Measurements from ENCODE around the gene ARHGAP26.

ARHGAP26 gene

DNA sequence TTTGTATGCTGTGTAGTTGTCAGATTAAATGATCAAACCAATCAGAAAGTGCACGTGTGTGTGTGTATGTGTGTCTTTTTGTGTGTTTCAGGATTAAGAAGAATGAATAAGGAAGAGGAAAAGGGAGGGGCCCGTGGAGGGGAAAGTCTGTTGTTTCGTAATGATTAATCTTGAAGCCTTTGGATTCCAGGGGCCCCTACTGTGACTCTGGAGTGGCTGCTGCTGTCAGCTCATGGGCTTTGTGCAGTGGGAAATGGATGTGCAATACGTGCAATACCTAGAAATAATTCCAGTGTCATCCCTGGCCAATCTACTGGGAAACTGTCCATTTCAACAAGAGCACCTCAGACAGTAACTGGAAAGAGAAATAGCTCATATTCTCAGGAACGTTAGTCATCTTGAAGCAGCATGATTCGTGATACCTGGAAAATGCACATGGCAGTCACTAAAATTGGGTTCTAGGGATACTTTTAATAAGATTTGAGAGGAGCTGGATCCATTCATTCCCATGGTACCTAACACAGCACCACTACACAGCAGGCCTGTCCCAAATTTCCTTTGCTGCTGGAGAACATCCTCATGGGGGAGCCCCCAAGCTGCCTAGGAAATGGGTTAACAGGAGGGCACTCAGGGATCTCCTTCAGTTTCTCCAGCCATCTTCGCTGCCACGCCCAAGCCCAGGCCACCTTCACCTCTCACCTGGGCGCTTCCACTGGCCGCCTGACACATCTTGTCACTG lies 447.1 kb downstream of the ARHGAP26 start:
- DNase-seq: no peak

GRCh38 chr5:143217804-143218160 lies 447.6 kb downstream of the ARHGAP26 start:
- DNase-seq: no peak

GRCh38 chr5:143218517-143219170 lies 448.5 kb downstream of the ARHGAP26 start:
- peak; percentile 31 for DNase-seq

- DNase-seq: no peak
Observed at GRCh38 chr5:143219696-143220095, 449.5 kb downstream of the ARHGAP26 start.

DNA sequence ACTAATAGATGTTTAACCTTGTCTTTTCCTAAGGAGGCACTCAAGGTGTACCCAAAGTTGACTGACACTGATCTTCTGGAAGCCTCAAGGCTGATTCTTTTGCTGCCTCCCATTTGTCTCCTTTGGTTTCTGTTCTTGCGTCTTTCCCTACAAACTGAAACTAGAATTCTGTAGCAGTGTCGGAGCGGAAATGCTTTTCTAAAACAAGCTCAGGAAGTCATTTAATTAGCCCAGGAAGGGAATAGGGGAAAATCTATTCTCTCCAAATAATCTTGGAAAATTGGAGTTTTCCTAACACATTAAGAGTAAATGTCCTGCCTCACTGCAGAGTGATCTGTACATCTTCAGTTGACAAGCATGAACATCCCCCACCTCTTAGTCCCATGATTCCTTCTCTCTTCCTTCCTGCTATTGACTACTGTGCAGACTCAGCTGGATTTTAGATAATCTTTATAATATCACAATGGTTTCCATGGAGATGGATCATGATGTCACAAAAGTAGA lies 450.6 kb downstream of the ARHGAP26 start:
- DNase-seq: no peak

DNA sequence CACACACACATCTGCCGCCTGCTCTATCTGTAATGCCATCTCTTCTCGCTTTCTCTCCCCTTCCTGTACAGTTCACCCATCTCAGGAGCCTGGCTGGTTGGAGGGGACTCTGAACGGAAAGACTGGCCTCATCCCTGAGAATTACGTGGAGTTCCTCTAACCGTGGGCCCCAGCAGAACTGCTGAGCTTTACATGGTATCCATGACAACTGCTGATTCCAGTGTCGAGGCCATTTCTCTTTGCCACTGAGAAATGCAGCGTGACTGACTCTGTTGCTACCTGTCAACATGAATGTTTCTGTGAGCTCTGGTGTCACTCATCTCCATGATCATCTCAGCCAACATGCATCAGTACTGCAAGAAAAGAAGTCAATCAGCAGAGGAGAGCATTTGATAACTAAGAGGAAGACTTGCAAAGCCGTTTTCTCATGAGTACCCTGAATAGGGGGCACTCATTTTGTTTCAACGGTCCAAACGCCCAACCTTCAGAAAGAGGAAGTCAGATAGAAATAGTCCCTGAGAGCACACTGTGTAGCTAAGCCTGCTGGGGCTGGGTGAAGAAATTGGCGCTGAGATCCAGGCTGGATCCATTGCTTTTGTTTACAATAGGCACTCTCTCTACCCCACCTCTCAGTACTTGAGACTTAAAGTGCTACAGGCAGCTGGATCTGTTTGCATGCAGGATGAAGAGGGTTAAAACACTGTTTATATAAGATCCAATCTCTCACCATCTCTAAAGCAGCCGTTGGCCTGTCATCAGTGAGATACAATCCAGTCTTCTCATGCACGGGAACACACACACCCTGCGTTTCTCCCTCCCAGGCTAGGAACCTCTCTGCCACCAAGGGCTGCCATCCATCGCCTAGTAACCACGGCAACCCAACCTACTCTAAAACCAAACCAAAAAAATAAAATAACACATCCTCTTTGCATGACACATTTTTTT lies 452.4 kb downstream of the ARHGAP26 start:
- peak; percentile 91 for DNase-seq

- DNase-seq: no peak
Observed at GRCh38 chr5:143224672-143225071, 454.5 kb downstream of the ARHGAP26 start.

DNA sequence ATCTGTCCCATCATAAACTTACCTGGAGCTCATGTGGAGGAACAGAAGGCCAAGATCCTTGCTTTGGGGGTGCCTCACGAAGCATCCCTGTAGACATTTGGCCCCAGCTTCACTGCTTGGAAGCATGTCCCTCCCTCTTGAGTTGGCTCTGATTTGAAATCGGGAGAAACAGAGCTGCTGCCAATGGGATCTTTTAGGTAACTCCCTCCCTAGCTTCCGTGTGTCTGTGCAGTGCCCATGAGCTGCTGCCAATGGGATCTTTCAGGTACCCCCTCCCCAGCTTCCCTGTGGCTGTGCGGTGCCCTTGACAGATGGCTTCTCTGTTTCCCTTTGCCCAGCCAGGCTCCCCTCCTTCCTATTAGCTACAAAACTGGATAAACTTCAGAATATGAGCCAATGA lies 455.3 kb downstream of the ARHGAP26 start:
- DNase-seq: no peak

DNA sequence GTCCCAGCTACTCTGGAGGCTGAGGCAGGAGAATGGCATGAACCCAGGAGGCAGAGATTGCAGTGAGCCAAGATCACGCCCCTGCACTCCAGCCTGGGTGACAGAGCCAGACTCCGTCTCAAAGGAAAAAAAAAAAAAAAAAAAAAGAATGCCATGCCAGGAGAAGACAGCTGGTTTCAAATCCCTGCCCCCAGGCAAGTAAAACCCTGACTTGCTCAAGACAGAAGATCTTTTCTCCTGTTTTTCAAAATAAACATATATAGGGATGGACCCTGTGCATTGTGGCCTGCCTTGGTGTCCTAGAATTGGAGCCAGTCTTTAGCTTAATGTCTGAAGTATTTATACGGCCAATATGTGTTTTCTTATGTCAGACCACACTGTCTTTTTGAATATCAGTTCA lies 456.2 kb downstream of the ARHGAP26 start:
- DNase-seq: no peak

DNA sequence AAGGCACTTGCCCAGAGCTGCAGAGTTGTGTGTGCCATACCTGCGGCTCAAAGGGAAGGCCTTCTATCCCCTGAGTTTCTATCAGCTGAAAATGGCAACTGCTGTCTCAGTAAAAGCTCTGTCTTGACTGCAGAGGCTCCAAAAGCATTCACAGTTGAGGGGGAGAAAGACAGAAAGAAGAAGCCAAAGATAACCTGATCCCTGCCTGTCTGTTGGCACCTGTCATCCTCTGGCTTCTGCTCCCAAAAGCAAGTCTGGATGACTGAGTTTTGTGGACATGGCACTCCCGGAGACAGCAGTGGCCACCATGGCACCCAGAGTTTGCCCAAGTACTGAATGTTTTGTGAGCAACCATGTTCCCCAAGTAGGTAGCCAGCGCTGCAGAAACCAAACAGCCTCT lies 456.7 kb downstream of the ARHGAP26 start:
- no peak for DNase-seq

DNA sequence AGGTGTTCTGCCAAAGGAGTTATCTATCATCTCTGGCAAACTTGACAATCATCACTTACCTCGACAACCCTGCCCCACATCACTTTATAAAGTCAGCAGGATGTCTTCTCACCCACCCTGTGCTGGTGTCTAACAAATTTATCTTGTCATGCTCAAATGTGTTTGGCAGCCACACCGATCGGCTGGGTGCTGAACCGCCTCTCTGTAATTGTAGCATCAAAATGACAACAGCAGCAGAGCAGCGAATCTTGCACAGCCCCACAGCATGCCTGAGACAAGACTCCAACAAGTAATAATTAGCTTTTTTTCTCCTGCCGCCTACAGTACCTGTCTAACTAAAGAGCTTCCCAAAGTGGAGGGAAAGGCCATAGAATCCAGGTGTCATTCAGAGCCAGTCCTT lies 457.1 kb downstream of the ARHGAP26 start:
- DNase-seq: no peak

- peak; percentile 28 for DNase-seq
Observed at GRCh38 chr5:143228597-143229293, 458.6 kb downstream of the ARHGAP26 start.

DNA sequence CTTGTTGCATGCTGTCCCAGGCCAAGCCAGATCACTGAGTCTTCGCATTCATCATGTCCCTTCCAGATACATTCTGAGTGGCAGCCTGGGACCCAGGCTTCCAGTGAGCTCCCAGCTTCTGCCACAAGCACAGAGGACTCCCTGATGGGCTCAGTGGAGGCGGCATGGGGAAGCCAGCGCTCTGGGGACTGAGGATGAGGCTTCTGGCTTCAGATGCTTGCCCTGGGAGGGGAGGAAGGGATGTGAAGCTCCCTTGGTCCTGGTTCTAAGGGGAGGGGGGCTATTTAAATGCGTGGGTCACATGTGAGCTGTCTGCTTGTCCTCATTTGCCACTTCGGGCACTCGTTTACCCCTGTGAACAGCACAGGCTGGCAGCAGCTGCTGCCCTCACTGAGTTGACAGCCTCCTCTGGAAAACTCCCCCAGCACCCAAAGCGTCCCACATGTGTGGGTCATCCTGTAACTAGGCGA lies 459.3 kb downstream of the ARHGAP26 start:
- DNase-seq: no peak

GRCh38 chr5:143229896-143230675 lies 459.9 kb downstream of the ARHGAP26 start:
- peak; percentile 68 for DNase-seq

GRCh38 chr5:143230676-143230996 lies 460.5 kb downstream of the ARHGAP26 start:
- no peak for DNase-seq

- DNase-seq: no peak
Observed at GRCh38 chr5:143231416-143231815, 461.2 kb downstream of the ARHGAP26 start.

- DNase-seq: no peak
Observed at GRCh38 chr5:143231973-143232812, 462.0 kb downstream of the ARHGAP26 start.

DNA sequence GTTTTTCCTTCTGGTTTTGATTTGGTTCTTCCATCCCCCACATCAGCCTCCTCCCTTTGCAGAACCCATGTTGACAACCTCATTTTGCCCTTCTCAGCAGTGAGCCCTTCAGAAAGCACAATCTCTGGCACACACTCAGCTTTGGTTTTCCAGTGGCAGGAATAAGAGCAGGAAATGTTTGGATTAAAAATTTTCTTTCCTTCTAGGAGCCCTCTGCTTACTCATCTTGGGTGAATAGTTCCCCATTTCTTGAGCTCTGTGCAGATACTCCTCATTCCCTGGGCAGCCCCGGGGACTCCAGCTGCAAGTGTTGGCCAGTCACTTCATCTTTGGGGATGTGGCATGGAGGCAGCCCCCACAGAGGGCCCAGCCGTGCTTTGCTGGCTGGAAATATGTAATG lies 462.9 kb downstream of the ARHGAP26 start:
- DNase-seq: no peak

- no peak for DNase-seq
Observed at GRCh38 chr5:143234162-143234842, 464.1 kb downstream of the ARHGAP26 start.

GRCh38 chr5:143235423-143235822 lies 465.2 kb downstream of the ARHGAP26 start:
- no peak for DNase-seq

Data from CD4-positive, alpha-beta T cell treated with Interleukin-4 for 4 hours (primary cell).